Measurements from ENCODE around the gene TGFBR1. TPM values are rescaled to one million over a fixed set of nuclear protein-coding genes. Genes with fewer than 3 reads are reported as not detected.
"Not testable (repeated sequence)": the region's sequence is repeated elsewhere in the genome, so short reads cannot be mapped to it uniquely, and the experiment has no call there.

The TGFBR1 gene
- total RNA-seq, 1 donor from 2014 or later, result 24.1 TPM

DNA sequence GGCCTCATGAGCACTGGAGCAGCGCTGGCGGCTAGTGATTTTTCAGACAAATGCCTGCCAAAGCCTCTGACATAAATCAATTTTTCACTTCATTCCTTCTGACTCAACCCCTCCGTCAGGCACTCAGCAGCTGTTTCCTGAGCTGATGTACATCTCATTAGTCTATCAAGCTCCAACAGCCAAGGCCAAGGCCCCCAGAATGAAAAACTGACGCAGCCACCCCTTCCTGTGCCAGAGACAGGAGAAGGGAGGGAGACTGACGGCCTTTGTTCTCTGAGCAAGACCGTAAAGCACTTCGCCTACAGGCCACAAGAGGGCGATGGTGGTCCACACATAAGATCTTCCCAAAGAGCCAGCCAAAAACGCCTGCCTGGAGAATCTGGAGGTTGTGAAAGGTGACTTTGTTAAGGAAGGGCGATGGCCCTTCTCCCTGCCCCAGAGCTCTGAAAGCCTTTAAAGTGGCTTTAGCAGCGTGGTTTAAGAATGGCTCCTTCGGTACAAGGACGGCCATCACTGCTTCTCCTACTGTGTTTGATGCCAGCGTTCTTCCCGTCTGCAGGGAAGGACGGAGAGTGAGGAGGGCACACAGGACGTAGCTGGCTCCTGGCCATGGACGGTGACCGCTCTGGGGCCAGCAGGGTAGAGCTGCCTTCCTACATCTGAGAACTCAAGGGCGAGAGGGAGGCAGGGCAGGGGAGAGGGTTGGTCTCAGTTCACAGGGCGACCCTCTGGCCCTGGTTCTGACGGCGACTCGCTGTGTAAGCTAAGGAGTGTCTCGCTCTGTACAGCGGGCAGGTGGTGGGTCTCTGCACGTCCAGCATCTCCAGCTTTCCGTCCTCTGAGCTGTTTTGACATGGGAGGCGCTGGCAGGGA, 79.8 kb downstream of the TGFBR1 start:
- DNase-seq (ENCODE audit: extremely low read depth, low read depth, low spot score), result peak; percentile 94

DNA sequence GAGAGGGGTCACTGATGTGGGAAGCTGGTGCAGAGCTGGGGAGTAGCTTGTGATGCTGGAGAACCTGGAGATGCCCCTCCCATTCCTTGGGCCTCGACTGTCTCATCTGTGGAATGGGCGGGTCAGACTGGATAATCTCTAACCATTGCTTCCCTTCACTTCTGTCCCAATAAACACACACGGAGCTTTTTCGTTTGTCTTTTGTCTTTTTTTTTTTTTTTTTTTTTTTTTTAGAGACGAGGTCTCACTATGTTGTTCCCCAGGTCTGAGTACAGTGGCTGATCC, 80.4 kb downstream of the TGFBR1 start:
- DNase-seq (ENCODE audit: extremely low read depth, low read depth, low spot score), result no peak

GRCh38 chr9:99185934-99186333, 81.0 kb downstream of the TGFBR1 start:
- no peak for DNase-seq (ENCODE audit: extremely low read depth, low read depth, low spot score)

- no peak for DNase-seq (ENCODE audit: extremely low read depth, low read depth, low spot score)
Measured at GRCh38 chr9:99187311-99187710, 82.4 kb downstream of the TGFBR1 start.

- DNase-seq (ENCODE audit: extremely low read depth, low read depth, low spot score), result no peak
Measured at GRCh38 chr9:99189186-99189585, 84.3 kb downstream of the TGFBR1 start.

GRCh38 chr9:99189887-99190596, 85.1 kb downstream of the TGFBR1 start:
- DNase-seq (ENCODE audit: extremely low read depth, low read depth, low spot score), result no peak

GRCh38 chr9:99190597-99191283, 85.8 kb downstream of the TGFBR1 start:
- no peak for DNase-seq (ENCODE audit: extremely low read depth, low read depth, low spot score)

GRCh38 chr9:99192786-99193465, 88.0 kb downstream of the TGFBR1 start:
- DNase-seq (ENCODE audit: extremely low read depth, low read depth, low spot score), result no peak

- DNase-seq (ENCODE audit: extremely low read depth, low read depth, low spot score), result no peak
Measured at GRCh38 chr9:99193466-99193821, 88.5 kb downstream of the TGFBR1 start.

- not testable (repeated sequence) for DNase-seq (ENCODE audit: extremely low read depth, low read depth, low spot score)
Measured at GRCh38 chr9:99196484-99196883, 91.6 kb downstream of the TGFBR1 start.

DNA sequence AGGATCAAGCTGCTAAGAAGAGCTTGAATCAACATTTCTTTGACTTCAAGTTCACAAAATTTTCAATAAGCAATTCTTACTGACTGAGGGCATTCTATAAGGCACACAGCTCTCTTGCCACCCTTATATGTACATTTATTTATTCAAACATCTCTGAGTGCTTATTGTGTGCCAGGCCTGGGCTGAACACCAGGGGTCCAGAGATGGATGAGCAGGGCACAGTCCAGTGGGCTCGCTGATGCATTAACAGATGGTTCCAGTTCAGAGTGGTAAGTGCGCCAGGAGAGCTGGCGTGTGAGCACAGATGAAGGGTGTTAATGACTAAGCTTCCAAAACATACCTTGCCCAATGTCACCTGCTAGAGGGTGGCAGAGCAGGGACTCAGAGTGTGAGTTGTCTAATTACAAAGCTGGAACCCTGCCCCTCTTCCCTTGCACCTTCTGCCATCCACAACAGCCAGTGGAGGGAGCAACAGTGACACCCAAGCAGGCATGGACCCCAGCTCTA, 92.3 kb downstream of the TGFBR1 start:
- no peak for DNase-seq (ENCODE audit: extremely low read depth, low read depth, low spot score)

GRCh38 chr9:99197987-99198386, 93.1 kb downstream of the TGFBR1 start:
- no peak for DNase-seq (ENCODE audit: extremely low read depth, low read depth, low spot score)

- DNase-seq (ENCODE audit: extremely low read depth, low read depth, low spot score), result no peak
Measured at GRCh38 chr9:99199938-99200539, 95.1 kb downstream of the TGFBR1 start.

GRCh38 chr9:99201603-99202002, 96.7 kb downstream of the TGFBR1 start:
- no peak for DNase-seq (ENCODE audit: extremely low read depth, low read depth, low spot score)

Other genes starting within 250 kb of the TGFBR1 start
- gene COL15A1, start 161.2 kb upstream of the TGFBR1 start, total RNA-seq, result 1.5 and 5.8 TPM in 2 replicates
- gene ALG2, start 116.8 kb downstream of the TGFBR1 start, total RNA-seq, result 43.5 and 45.0 TPM in 2 replicates
- 181 and 189 TPM in 2 replicates for gene SEC61B, start 117.2 kb downstream of the TGFBR1 start, total RNA-seq

All from glomerular endothelial cell (primary cell).